ENCODE measurements around the gene AGBL1. TPM values are rescaled to one million over a fixed set of nuclear protein-coding genes. Genes with fewer than 3 reads are reported as not detected.

The AGBL1 gene
- total RNA-seq, 1 donor from 2014 or later = 0.07 TPM

DNA sequence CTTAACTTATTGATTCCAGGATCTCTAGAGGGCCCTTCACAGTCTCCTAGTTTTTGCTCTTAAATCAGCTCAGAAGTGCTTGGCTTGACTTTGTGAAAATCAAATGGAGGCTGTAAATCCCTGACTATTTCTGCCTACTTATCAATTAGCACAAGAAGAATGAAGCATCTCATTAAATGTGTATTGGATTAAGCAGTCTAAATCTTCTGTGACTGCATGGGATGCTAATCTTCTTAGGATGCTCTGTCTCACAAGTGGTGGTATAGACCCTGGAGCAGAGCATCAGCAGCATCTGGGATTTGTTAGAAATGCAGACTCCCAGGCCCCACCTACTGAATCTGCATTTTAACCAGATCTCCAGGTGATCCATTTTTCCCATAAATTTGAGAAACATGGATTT lies 488.7 kb downstream of the AGBL1 start:
- peaks cover 15% of the 10 kb centered on the region for H3K27me3 Mint-ChIP-seq
- H3K4me1 Mint-ChIP-seq (ENCODE audit: unreplicated experiment) = no peaks in the 10 kb centered on the region
- no peaks in the 10 kb centered on the region for H3K36me3 Mint-ChIP-seq
- no peak overlapping the region for H3K27ac Mint-ChIP-seq
- no peak for DNase-seq (ENCODE audit: extremely low spot score, unreplicated experiment)
- TF ChIP-seq, protein P1, sequence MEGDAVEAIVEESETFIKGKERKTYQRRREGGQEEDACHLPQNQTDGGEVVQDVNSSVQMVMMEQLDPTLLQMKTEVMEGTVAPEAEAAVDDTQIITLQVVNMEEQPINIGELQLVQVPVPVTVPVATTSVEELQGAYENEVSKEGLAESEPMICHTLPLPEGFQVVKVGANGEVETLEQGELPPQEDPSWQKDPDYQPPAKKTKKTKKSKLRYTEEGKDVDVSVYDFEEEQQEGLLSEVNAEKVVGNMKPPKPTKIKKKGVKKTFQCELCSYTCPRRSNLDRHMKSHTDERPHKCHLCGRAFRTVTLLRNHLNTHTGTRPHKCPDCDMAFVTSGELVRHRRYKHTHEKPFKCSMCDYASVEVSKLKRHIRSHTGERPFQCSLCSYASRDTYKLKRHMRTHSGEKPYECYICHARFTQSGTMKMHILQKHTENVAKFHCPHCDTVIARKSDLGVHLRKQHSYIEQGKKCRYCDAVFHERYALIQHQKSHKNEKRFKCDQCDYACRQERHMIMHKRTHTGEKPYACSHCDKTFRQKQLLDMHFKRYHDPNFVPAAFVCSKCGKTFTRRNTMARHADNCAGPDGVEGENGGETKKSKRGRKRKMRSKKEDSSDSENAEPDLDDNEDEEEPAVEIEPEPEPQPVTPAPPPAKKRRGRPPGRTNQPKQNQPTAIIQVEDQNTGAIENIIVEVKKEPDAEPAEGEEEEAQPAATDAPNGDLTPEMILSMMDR (conservative IDR thresholded peaks at IDR 0.05) = no peak
- H3K4me3 Mint-ChIP-seq = no peak overlapping the region
- H3K9me3 Mint-ChIP-seq = no peaks in the 10 kb centered on the region

DNA sequence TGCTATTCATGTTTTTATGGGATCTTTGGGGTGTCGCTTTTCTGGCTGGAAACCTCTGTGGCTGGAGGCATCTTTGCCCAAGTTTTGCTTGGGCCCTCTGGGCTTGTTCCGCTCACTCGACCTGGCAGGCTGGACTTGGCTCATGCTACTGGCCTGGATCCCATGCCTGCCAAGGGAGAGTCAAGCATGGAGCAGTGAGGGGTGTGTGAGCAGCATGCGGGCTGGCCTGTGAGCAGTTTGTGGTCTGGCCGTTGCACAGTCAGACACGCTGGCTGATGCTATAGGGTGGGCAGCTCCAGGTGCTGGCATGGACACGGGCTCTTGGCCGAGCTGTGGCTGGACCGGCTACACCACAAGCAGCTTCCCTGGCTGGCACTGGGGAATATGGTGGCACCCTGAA lies 491.1 kb downstream of the AGBL1 start:
- H3K36me3 Mint-ChIP-seq = no peaks in the 10 kb centered on the region
- H3K4me3 Mint-ChIP-seq = no peak overlapping the region
- H3K27ac Mint-ChIP-seq = no peak overlapping the region
- H3K4me1 Mint-ChIP-seq (ENCODE audit: unreplicated experiment) = no peaks in the 10 kb centered on the region
- TF ChIP-seq, protein P1 (conservative IDR thresholded peaks at IDR 0.05) = no peak
- peaks cover 15% of the 10 kb centered on the region for H3K27me3 Mint-ChIP-seq
- no peak for DNase-seq (ENCODE audit: extremely low spot score, unreplicated experiment)
- no peaks in the 10 kb centered on the region for H3K9me3 Mint-ChIP-seq

DNA sequence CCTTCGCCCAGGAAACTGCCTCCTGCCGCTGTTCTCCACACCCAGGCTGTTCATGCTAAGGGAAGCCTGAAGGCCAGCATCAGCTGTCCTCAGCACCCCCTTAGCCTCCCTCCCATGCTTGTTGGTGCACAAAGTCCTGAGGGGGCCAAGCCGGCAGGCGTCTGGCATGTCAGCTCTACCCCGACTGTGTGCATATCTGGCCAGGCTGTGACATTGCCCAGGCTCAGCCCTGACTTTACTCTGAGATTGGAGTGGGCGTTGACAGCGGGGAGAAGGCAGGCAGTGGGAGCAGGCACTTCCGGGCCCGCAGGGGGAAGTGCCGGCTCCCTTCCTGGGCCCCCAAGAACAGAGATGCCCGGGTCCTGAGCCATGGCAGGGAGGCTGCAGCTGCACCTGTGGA lies 492.2 kb downstream of the AGBL1 start:
- TF ChIP-seq, protein P1 (conservative IDR thresholded peaks at IDR 0.05) = no peak
- no peak for DNase-seq (ENCODE audit: extremely low spot score, unreplicated experiment)
- Mint-ChIP-seq H3K4me3 (no peak overlapping the region), H3K27me3 (peaks cover 18% of the 10 kb centered on the region), H3K27ac (no peak overlapping the region), H3K9me3 (peaks cover 3% of the 10 kb centered on the region), H3K36me3 (no peaks in the 10 kb centered on the region), H3K4me1 (ENCODE audit: unreplicated experiment) (no peaks in the 10 kb centered on the region)

DNA sequence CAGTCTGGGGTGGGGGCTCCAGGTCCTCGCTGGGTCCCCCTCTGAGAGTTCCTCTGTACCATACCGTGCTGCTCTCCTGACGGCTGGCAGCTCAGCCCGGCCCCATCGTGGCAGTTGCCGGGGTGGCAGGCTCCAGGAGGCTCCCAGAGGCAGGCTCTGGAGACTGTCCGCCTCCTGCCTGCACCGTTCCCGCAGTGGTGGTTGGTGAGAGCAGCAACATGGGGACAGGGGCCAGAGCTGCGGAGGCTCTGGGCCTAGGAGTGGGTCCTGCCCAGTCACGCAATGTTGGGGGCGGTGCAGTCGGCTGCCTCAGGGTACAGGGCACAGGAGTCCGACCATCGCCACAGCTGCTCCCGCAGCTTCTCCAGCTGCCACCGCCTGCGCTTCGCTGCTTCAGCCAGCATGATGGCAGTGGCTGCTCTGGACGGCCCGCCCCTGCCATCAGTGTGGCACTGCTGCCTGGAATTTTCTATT lies 492.7 kb downstream of the AGBL1 start:
- no peak for DNase-seq (ENCODE audit: extremely low spot score, unreplicated experiment)
- Mint-ChIP-seq H3K27me3 (peaks cover 14% of the 10 kb centered on the region), H3K36me3 (no peaks in the 10 kb centered on the region), H3K4me3 (no peak overlapping the region), H3K4me1 (ENCODE audit: unreplicated experiment) (no peaks in the 10 kb centered on the region), H3K9me3 (peaks cover 8% of the 10 kb centered on the region), H3K27ac (no peak overlapping the region)
- TF ChIP-seq, protein P1 (conservative IDR thresholded peaks at IDR 0.05) = no peak

DNA sequence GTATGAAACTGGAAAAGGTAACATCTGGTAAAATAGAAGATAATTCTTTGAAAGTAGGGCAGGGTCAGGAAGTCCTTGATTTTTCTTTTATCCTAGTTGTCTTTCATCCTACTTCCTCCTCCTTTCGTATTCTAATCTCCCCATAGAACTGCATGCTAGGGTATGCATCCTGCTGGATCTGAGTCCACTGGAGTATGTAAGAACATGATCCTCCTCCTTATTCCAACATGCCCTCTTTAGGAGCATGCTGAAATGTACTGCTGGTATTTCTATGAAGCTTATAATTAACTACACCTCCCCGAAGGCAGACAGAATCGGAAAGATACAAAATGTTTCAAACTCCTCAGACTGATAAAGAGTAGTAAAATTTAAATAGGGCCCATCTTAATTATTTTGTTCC lies 493.8 kb downstream of the AGBL1 start:
- Mint-ChIP-seq H3K4me1 (ENCODE audit: unreplicated experiment) (no peaks in the 10 kb centered on the region), H3K36me3 (no peaks in the 10 kb centered on the region), H3K4me3 (no peak overlapping the region), H3K27ac (no peak overlapping the region), H3K27me3 (peaks cover 12% of the 10 kb centered on the region), H3K9me3 (peaks cover 8% of the 10 kb centered on the region)
- TF ChIP-seq, protein P1 (conservative IDR thresholded peaks at IDR 0.05) = no peak
- DNase-seq (ENCODE audit: extremely low spot score, unreplicated experiment) = no peak

DNA sequence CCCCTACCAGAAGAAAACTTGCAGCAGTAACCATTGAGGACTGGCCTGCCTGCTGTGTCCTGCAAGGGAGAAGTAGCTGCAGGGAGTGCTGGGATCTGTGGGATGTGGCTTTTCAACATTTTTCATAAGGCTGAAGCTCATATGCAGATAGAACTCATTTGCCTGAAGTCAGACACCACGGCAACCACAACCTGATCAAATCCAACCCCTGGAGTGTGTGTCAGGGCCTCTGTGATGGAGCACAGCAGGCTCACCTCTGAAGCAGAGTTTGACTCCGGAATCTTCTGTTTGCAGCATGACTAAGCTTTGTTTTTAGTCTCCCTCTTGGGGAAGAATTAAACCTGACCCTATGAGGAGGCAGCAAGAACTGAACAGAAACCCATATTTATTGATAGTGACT lies 508.7 kb downstream of the AGBL1 start:
- no peak overlapping the region for H3K27ac Mint-ChIP-seq
- no peak overlapping the region for H3K4me3 Mint-ChIP-seq
- DNase-seq (ENCODE audit: extremely low spot score, unreplicated experiment) = no peak
- H3K27me3 Mint-ChIP-seq = no peaks in the 10 kb centered on the region
- no peaks in the 10 kb centered on the region for H3K9me3 Mint-ChIP-seq
- H3K36me3 Mint-ChIP-seq = no peaks in the 10 kb centered on the region
- TF ChIP-seq, protein P1 (conservative IDR thresholded peaks at IDR 0.05) = no peak
- peaks cover 17% of the 10 kb centered on the region for H3K4me1 Mint-ChIP-seq (ENCODE audit: unreplicated experiment)

Data from type B pancreatic cell (in vitro differentiated cells).